ENCODE data around the gene LDHB.
"Not testable (repeated sequence)": the region's sequence is repeated elsewhere in the genome, so short reads cannot be mapped to it uniquely, and the experiment has no call there.

Gene LDHB

GRCh38 chr12:21604245-21605101 is 53.2 kb downstream of the LDHB start, which contains the start of gene GYS2:
TSS of gene GYS2 (minus strand) at chr12:21604847. CDS start at chr12:21604592, 255 bp downstream.
- no peak for DNase-seq

GRCh38 chr12:21602774-21603173 is 54.9 kb downstream of the LDHB start:
- no peak for DNase-seq

- no peak for DNase-seq
These were observed 57.4 kb downstream of the LDHB start for GRCh38 chr12:21600196-21600595.

DNA sequence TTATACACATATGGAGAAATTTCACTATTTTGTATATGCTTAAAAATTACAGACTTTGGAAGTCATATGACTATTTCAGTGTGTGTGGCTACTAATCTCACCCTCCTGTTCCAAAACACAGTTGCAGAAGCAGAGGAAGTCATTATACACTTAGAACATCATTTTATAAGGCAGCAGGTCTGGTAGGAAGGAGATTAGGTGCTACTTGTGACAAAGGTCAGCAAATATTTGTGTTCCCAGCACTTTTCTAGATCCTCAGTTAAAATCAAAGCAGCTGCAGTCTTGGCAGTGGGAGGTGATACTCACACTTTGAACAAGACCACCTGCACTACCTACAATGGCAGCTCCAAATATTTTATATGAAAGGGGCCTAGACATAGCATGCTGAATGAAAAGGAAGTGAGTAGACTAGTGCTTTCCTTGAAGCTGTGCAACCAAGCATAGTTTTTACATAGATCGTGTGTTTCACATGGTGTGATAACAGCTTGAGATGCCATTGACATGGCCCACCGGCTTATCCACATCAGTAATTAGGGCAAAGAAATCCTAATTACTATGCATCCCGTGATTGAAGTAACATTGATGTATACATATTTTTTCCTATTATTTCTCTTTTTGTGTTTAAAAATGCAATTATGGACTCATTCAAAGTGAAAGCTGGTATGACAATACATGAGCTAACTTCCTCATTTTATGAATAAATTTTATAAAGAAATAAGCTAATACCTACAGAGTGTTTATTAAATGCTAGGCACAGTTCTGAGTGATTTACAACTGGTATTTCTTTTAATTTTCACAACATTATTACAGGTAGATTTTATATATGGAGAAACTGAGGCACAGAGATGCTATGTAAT is 58.3 kb downstream of the LDHB start:
- DNase-seq: no peak

GRCh38 chr12:21598651-21599050 is 59.0 kb downstream of the LDHB start:
- DNase-seq: no peak

GRCh38 chr12:21595356-21595755 is 62.3 kb downstream of the LDHB start:
- DNase-seq: not testable (repeated sequence)

DNA sequence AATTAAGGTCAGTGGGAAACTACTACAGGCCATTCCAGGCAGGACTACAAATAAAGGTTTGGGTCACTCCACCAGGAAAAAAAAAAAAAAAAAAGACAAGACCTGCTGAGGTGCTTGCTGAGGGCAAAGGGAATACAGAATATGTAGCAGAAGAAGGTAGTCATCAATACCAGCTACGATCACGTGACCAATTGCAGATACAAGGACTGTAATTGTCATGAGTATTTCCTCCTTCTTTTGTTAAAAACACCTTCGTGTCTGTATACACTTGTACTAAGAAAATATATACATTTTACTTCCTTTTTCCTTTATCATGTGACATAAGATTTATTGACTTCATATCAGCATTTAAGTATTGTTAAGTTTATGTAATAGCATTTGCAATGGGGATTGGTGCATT is 72.2 kb downstream of the LDHB start:
- DNase-seq: no peak
